NCI-H187 (cell line): Measurements from ENCODE around the gene EXT2.

Experiments used
- DNase-seq, 2 experiments: peaks; one replicate each; lab custom pipeline; 2025; lab: John Stamatoyannopoulos, UW

Gene EXT2

DNA sequence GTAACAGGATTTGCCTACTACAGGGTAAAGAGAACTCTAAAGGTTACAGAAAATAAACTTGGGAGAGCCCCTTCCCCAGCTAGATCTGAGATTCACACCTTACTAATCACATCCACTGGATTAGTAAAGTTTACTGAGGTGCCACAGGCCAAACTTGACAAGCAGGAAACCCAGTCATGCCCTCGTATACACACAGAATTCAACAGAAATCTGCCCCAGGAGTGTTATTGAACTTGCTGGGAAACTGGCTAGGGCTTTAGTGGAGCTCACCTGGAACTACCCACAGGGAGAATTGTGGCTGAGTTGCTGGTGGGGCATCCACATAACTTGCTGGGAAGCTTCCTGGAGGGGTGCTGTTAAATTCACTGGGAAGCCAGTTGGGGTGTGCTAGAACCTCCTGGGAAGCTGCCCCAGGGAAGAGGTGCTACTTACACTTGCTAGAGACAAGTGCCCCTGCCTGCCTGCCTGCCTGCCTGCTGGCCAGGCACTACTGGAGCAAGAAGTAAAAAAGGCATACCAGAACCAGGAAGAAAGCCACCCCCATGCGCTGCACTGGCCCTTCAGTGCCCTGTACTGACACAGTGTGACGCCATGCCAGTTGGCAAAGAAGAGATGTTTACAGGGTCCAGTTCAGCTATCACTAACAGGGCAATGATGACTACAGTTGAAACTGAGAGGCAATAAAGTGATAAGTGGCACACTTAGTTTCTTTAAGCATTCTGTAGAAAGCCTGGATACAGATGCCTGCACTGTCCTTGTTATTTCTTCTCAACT lies 108.0 kb downstream of the EXT2 start:
- no peak for DNase-seq

DNA sequence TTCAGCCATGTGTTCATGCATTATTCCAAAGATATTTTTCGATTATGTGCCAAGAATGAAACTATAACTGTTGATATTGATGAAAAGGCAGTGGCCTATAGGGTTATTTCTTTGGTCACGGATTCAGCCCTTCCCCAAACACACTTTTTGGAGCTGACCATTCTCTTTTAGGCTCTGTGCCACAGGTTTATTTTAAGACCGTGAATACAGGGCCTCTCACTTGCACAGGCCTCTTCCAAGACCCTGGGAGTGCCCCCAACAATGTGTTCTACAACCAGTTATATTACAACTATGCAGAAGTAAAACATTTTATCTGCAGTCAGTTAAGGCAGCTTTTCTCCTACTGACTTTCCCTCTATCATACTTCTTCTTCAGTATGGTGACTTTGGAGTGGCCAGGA lies 109.9 kb downstream of the EXT2 start:
- DNase-seq, result no peak

- no peak for DNase-seq
Observed at GRCh38 chr11:44205836-44206235, 110.4 kb downstream of the EXT2 start.

DNA sequence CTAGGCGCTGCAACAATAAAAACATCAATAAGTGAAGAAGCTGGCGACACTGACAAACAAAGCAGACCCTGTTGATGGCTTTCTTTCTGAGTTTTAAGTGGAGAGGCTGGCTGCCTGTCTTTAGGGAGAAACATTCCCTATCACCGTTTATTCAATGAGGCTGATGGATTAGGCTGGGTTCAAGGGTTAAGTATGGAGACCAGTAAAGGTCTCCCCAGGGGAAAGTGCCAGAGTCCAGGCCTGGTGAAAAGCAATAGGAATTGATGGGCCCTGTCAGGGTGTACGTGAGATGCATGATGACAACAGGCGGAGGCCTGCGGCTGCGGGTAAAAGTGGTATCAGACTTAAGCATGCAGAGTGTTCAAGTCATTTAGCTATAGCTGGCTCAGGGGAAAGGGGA lies 111.8 kb downstream of the EXT2 start:
- no peak for DNase-seq

GRCh38 chr11:44208976-44209603 lies 113.6 kb downstream of the EXT2 start:
- DNase-seq, result no peak

GRCh38 chr11:44212128-44212527 lies 116.7 kb downstream of the EXT2 start:
- no peak for DNase-seq

- no peak for DNase-seq
Observed at GRCh38 chr11:44213148-44213547, 117.7 kb downstream of the EXT2 start.

DNA sequence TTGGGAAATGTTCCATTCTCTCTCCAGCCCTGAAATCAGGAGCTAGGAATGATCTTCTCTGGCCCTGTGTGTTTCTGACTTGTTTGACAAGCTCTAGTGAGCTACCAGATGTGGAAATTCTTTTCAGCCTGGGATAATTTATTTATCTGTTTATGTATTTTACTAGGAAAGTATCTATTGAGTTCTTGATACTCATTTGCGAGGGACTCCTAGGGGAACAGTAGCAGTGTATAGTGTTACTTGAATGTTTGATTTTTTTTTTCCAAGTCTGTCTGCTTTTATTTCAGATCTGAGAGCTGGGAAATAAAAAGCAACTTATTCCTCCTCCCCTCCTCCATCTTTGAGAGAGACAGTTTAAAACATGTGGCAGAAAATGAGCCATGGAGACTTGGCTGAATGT lies 122.0 kb downstream of the EXT2 start:
- no peak for DNase-seq

DNA sequence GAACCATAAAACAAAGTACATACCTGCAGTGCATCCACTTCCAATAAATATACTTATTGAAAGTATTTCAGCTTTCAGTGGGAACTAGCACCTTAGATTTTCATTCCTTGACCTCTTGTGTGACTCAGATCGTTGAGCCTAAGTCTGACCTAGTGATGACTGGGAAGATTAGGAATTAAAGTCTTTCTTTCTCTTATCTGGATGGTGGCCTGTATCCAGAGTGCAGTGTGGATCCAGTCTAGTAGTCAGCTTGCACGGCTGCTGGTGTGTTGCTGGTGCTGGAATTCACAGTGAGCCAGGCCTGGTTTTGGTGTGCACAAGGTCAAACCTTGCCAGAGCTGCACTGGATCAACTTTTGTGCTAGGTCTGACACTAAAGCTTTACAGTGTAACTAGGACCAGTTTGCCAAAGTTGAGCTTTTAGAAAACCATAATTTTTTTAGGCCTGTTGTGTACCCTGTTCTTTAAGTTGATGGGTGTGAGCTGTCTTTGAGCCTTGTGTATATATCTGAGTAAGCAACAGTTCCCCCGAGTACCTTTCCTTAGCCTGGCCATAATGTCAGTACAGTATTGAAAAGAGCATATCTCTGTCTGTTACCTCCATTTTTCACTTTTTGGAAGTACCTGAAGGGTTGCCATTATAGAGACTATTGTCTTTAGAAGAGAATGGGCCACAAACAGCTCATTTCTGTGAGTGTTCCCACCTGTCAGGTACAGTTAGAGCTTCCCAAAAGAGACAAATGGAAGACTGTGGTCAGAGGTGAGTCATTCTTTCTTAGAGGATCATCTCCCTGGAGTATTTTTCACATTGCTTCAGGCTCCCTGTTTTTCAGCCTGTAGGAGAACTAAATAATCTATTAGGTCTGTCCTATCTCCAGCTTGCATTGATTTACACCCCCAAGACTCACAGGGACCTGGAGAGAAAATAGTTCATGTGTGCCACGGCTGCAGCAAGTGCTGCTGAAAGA lies 124.6 kb downstream of the EXT2 start:
- no peak for DNase-seq

DNA sequence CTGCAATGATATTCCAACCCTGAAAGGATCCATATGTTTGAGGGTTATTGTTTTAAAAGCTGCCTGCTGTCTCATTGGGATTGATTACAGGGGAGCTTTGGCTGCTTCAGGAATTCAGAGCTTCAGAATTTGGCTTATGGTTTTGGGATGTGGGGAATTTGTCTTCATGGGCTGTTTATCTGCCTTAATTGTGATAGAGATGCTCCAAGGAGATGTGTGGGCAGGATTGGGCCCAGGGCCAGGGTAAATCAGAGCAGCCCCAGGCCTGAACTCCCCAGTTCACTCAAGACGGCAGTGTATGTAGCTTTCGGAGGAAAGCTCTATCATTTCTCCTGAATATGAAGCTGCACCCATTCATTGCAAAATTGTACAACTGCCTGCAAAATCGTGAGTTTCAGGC lies 126.0 kb downstream of the EXT2 start:
- no peak for DNase-seq

DNA sequence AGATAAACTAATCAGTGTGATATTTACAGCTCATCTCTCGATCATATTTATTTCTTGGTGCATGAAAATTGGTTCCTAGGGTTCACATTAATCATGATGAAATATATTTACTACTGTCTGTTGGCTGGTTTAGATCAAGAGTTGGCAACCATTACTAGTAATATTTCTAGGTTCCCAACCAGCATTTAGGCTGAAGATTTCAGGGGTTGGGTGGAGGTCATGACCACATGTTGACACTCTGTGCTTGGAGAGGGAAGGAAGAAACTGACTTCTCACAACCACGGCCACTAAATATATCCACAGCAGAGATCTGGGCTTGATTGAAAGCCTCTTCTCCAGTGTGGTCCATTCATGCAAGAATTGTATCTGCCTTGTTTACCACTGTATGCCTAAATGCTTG lies 126.5 kb downstream of the EXT2 start:
- DNase-seq, result no peak

DNA sequence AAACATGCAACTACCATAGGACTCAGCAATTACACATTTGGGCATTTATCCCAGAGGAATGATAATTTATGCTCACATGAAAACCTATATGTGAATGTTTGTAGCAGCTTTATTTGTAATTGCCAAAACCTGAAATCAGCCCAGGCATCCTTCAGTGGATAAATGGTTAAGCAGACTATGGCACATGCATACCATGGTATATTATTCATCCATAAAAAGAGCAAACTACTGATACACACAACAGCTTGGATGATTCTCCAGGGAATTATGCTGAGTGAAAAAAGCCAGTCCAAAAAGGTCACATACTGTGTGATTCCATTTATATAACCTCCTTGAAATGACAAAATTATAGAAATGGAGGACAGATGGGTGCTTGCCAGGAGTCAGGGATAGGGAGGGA lies 127.8 kb downstream of the EXT2 start:
- DNase-seq, result no peak

- no peak for DNase-seq
Observed at GRCh38 chr11:44224867-44225501, 129.5 kb downstream of the EXT2 start.

GRCh38 chr11:44226490-44226889 lies 131.0 kb downstream of the EXT2 start:
- DNase-seq, result no peak

GRCh38 chr11:44226945-44227344 lies 131.5 kb downstream of the EXT2 start:
- no peak for DNase-seq

GRCh38 chr11:44228379-44228778 lies 132.9 kb downstream of the EXT2 start:
- DNase-seq, result no peak

- no peak for DNase-seq
Observed at GRCh38 chr11:44229098-44229497, 133.6 kb downstream of the EXT2 start.

- DNase-seq, result no peak
Observed at GRCh38 chr11:44229624-44230023, 134.1 kb downstream of the EXT2 start.

DNA sequence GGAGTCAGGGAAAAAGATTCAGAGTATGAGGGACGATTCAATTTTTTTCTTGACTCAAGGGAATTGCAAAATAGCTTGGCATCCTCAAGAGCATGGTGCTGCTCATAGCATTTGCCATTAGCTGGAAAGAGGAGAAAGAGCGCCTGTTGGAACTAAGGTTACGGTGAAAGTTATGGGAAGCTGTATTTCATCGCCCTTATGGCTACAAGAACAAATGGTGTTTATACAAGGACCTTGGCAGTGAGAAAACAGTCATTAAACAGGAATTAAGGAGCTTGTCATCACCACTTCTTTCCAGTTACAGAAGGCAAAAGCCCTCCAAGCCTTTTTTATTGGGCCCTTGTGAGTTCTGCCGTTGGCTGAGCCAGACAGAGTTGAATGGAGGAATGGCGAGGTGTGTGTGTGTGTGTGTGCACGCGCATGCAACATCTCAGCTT lies 140.3 kb downstream of the EXT2 start:
- DNase-seq, result no peak

- DNase-seq, result no peak
Observed at GRCh38 chr11:44236296-44236695, 140.8 kb downstream of the EXT2 start.

DNA sequence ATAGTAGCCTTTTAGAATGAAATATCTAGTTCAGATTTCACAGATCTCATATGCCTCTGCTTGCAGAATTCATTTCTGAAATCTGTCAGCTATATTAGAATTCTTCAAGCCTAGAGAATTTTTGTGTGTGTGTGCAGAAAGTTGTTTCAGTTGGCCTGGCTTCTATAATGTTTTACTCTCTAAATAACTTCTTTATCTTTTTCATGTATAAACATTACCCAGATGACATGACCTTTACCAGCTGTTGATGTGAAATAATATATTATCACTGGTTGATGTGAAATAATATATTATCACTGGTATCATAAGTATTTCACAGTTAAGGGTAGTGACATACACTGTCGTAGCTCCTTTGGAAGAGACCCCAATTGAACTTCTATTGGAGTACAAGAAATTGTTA lies 141.7 kb downstream of the EXT2 start:
- DNase-seq, result no peak

GRCh38 chr11:44241851-44242250 lies 146.4 kb downstream of the EXT2 start:
- no peak for DNase-seq
